ENCODE results near the gene PCA3.

Gene PCA3

GRCh38 chr9:76756941-76757673 lies 7.1 kb upstream of the PCA3 start:
- no peak for DNase-seq

GRCh38 chr9:76758476-76758875 lies 5.8 kb upstream of the PCA3 start:
- DNase-seq = no peak

GRCh38 chr9:76759732-76760131 lies 4.5 kb upstream of the PCA3 start:
- peak in 3 of 4 experiments; percentile 8 to 36 (median 30) for DNase-seq

GRCh38 chr9:76761448-76761847 lies 2.8 kb upstream of the PCA3 start:
- DNase-seq = peak in 2 of 4 experiments; percentile 10 to 22

- DNase-seq = no peak
Measured at GRCh38 chr9:76766126-76766525, 1.9 kb downstream of the PCA3 start.

- no peak for DNase-seq
Measured at GRCh38 chr9:76772686-76773445, 8.6 kb downstream of the PCA3 start.

- DNase-seq = no peak
Measured at GRCh38 chr9:76784881-76785280, 20.6 kb downstream of the PCA3 start.

GRCh38 chr9:76785501-76785900 lies 21.3 kb downstream of the PCA3 start:
- DNase-seq = no peak

GRCh38 chr9:76787677-76788076 lies 23.4 kb downstream of the PCA3 start:
- DNase-seq = peak in 3 of 4 experiments; percentile 13 to 40 (median 13)

GRCh38 chr9:76789840-76790239 lies 25.6 kb downstream of the PCA3 start:
- DNase-seq = no peak

- no peak for DNase-seq
Measured at GRCh38 chr9:76793784-76794431, 29.7 kb downstream of the PCA3 start.

- peak; percentile 9 to 28 (median 19) for DNase-seq
Measured at GRCh38 chr9:76796296-76796695, 32.1 kb downstream of the PCA3 start.

GRCh38 chr9:76798527-76798926 lies 34.3 kb downstream of the PCA3 start:
- DNase-seq = no peak

- no peak for DNase-seq
Measured at GRCh38 chr9:76799473-76799872, 35.2 kb downstream of the PCA3 start.

- no peak for DNase-seq
Measured at GRCh38 chr9:76800901-76801300, 36.7 kb downstream of the PCA3 start.

GRCh38 chr9:76803083-76803482 lies 38.8 kb downstream of the PCA3 start:
- no peak for DNase-seq

- DNase-seq = no peak
Measured at GRCh38 chr9:76803762-76804161, 39.5 kb downstream of the PCA3 start.

- DNase-seq = no peak
Measured at GRCh38 chr9:76808636-76809035, 44.4 kb downstream of the PCA3 start.

GRCh38 chr9:76810377-76810957 lies 46.2 kb downstream of the PCA3 start:
- peak in 3 of 4 experiments; percentile 7 to 14 (median 14) for DNase-seq

- DNase-seq = no peak
Measured at GRCh38 chr9:76812591-76812990, 48.4 kb downstream of the PCA3 start.

GRCh38 chr9:76817489-76817888 lies 53.3 kb downstream of the PCA3 start:
- DNase-seq = no peak

- no peak for DNase-seq
Measured at GRCh38 chr9:76818271-76818670, 54.0 kb downstream of the PCA3 start.

- DNase-seq = no peak
Measured at GRCh38 chr9:76820431-76820830, 56.2 kb downstream of the PCA3 start.

Data from suppressor macrophage (primary cell).